IMR-90 (cell line): ENCODE data around the gene FAM131B. TPM values are rescaled to one million over a fixed set of nuclear protein-coding genes. Genes with fewer than 3 reads are reported as not detected.

Source experiments
- ATAC-seq: fragments of 200-7000 bp; cut with Tn5 transposase; 2 replicates; pipeline ENCODE4 v1.9.1; 2020; ENCODE audit warnings: low read depth, mild to moderate bottlenecking, moderate library complexity
- BruUV-seq: library from RNA; stranded (reverse); fragments of 400-500 nt; replicated peaks from 2 replicates; lab custom pipeline; 2021; lab: Mats Ljungman, UMichigan
- CTCF ChIA-PET: fragments of 300-600 bp; formaldehyde crosslinking; extraction: SDS; loops from one replicate; lab custom pipeline; 2021; ENCODE audit warnings: antibody characterized with exemption; lab: Yijun Ruan, JAX
- POLR2A ChIA-PET: fragments of 300-600 bp; sonication (Branson Sonifier 250); formaldehyde crosslinking; loops from one replicate; lab custom pipeline; 2022; ENCODE audit warnings: antibody characterized with exemption; ENCODE audit not compliant: unreplicated experiment; lab: Charles Lee
- DNase-seq: peaks from one replicate; pipeline ENCODE4 v3.0.0; 2013
- H2AFZ ChIP-seq: replicated peaks from 2 replicates; pipeline ENCODE3; 2013; ENCODE audit warnings: low read length, mild to moderate bottlenecking; ENCODE audit not compliant: poor library complexity
- H2AK5ac ChIP-seq: 2 replicates; pipeline ENCODE4 v1.6.1; 2013; ENCODE audit warnings: low read depth, low read length, inconsistent platforms
- H2AK9ac ChIP-seq: replicated peaks from 2 replicates; pipeline ENCODE3; 2013; ENCODE audit warnings: mild to moderate bottlenecking, low read depth, low read length, moderate library complexity; ENCODE audit not compliant: poor library complexity
- H2BK120ac ChIP-seq: 2 replicates; pipeline ENCODE4 v1.6.1; 2013; ENCODE audit warnings: low read depth, low read length, inconsistent platforms
- H2BK15ac ChIP-seq: 3 replicates; pipeline ENCODE4 v1.6.1; 2013; ENCODE audit warnings: low read depth, low read length, inconsistent platforms
- H2BK20ac ChIP-seq: 2 replicates; pipeline ENCODE4 v1.6.1; 2013; ENCODE audit warnings: low read depth, mild to moderate bottlenecking, inconsistent platforms, low read length, moderate library complexity
- H2BK5ac ChIP-seq: 2 replicates; pipeline ENCODE4 v1.6.1; 2013; ENCODE audit warnings: mild to moderate bottlenecking, low read depth, low read length, inconsistent platforms; ENCODE audit not compliant: poor library complexity, severe bottlenecking
- H3K14ac ChIP-seq: replicated peaks from 2 replicates; pipeline ENCODE4 v1.6.1; 2013; ENCODE audit warnings: low read depth, low read length, inconsistent platforms
- H3K18ac ChIP-seq: 2 replicates; pipeline ENCODE4 v1.6.1; 2013; ENCODE audit warnings: low read depth, low read length, control low read depth
- H3K23ac ChIP-seq: 2 replicates; pipeline ENCODE4 v1.6.1; 2013; ENCODE audit warnings: low read depth, low read length, inconsistent platforms
- H3K27ac ChIP-seq: 2 replicates; pipeline ENCODE4 v1.5.1; 2013; ENCODE audit warnings: mild to moderate bottlenecking, control low read depth, low read length; ENCODE audit not compliant: insufficient read depth
- H3K27me3 ChIP-seq: 2 replicates; pipeline ENCODE4 v1.6.1; 2013; ENCODE audit warnings: low read length; ENCODE audit not compliant: control insufficient read depth, insufficient read depth
- H3K36me3 ChIP-seq: 2 replicates; pipeline ENCODE4 v1.6.1; 2013; ENCODE audit warnings: low read length, mixed read lengths; ENCODE audit not compliant: control insufficient read depth, insufficient read depth
- H3K4ac ChIP-seq: 2 replicates; pipeline ENCODE4 v1.6.1; 2013; ENCODE audit warnings: low read depth, low read length, inconsistent platforms
- H3K4me1 ChIP-seq: 2 replicates; pipeline ENCODE4 v1.6.1; 2013; ENCODE audit warnings: low read length, mixed read lengths; ENCODE audit not compliant: control insufficient read depth, insufficient read depth
- H3K4me2 ChIP-seq: 2 replicates; pipeline ENCODE4 v1.6.1; 2013; ENCODE audit warnings: low read depth, mild to moderate bottlenecking, control low read depth, low read length, moderate library complexity
- H3K4me3 ChIP-seq: 2 replicates; pipeline ENCODE4 v1.5.1; 2013; ENCODE audit warnings: low read depth, mild to moderate bottlenecking, control low read depth, low read length, moderate library complexity; ENCODE audit not compliant: insufficient read depth
- H3K56ac ChIP-seq: 2 replicates; pipeline ENCODE4 v1.6.1; 2013; ENCODE audit warnings: low read length, inconsistent platforms; ENCODE audit not compliant: insufficient read depth; ENCODE audit errors: extremely low read depth
- H3K79me1 ChIP-seq, 2 experiments: 2 replicates each; pipeline ENCODE4 v1.6.1; 2013; ENCODE audit warnings: low read length in 2 of 2, inconsistent platforms in 1 of 2, low read depth in 1 of 2
- H3K9ac ChIP-seq: 2 replicates; pipeline ENCODE4 v1.6.1; 2013; ENCODE audit warnings: low read depth, low read length, control low read depth
- H3K9me1 ChIP-seq: 2 replicates; pipeline ENCODE4 v1.6.1; 2013; ENCODE audit warnings: low read length, inconsistent platforms; ENCODE audit not compliant: insufficient read depth
- H3K9me3 ChIP-seq: 2 replicates; pipeline ENCODE4 v1.6.1; 2013; ENCODE audit warnings: low read length; ENCODE audit not compliant: control insufficient read depth, insufficient read depth
- H4K20me1 ChIP-seq: 2 replicates; pipeline ENCODE4 v1.6.1; 2013; ENCODE audit warnings: low read length, inconsistent platforms; ENCODE audit not compliant: insufficient read depth
- H4K5ac ChIP-seq: 2 replicates; pipeline ENCODE4 v1.6.1; 2013; ENCODE audit warnings: mild to moderate bottlenecking, low read depth, low read length, control low read depth
- H4K8ac ChIP-seq, 2 experiments: 2 replicates each; pipeline ENCODE4 v1.6.1; 2013; ENCODE audit warnings: low read depth in 2 of 2, low read length in 2 of 2, control low read depth in 1 of 2, inconsistent platforms in 1 of 2
- H4K91ac ChIP-seq: 2 replicates; pipeline ENCODE4 v1.6.1; 2013; ENCODE audit warnings: low read depth, low read length, inconsistent platforms; ENCODE audit not compliant: insufficient read depth
- BHLHE40 ChIP-seq: fragments of 150-350 bp; IDR thresholded peaks from 2 replicates; pipeline ENCODE4 v1.6.1; 2016; ENCODE audit warnings: mild to moderate bottlenecking, low read depth, low read length
- ELK1 ChIP-seq: fragments of 150-350 bp; IDR thresholded peaks from 2 replicates; pipeline ENCODE4 v1.6.1; 2016; ENCODE audit warnings: low read depth, mild to moderate bottlenecking, low read length, moderate library complexity, borderline replicate concordance
- MXI1 ChIP-seq: IDR thresholded peaks from 2 replicates; pipeline ENCODE4 v1.6.1; 2012; ENCODE audit warnings: low read depth, mild to moderate bottlenecking, low read length, moderate library complexity, borderline replicate concordance
- RCOR1 ChIP-seq: IDR thresholded peaks from 2 replicates; pipeline ENCODE4 v1.6.1; 2012; ENCODE audit warnings: mild to moderate bottlenecking, low read length, improper control_type of control experiment; ENCODE audit not compliant: insufficient replicate concordance
- RFX5 ChIP-seq: IDR thresholded peaks from 2 replicates; pipeline ENCODE4 v1.8.0; 2012; ENCODE audit warnings: low read depth, mild to moderate bottlenecking, low read length, moderate library complexity
- WGBS, 2 experiments: methylation state at CpG; one replicate each; pipeline versions ENCODE4 v1.1.5 to v1.1.7; 2013; ENCODE audit warnings: missing lambda C conversion rate in 2 of 2; ENCODE audit not compliant: insufficient read length in 1 of 2; ENCODE audit errors: extremely low coverage in 2 of 2; 5-methylcytosine and 5-hydroxymethylcytosine counted together
- dilution Hi-C: fragments of 300-500 bp; cut with HindIII; formaldehyde crosslinking; loops from one replicate; pipeline ENCODE4 v1.14.3; 2018; ENCODE audit warnings: low sequenced_read_pairs; ENCODE audit not compliant: unreplicated experiment
- in situ Hi-C: fragments of 300-500 bp; cut with MboI; formaldehyde crosslinking; loops from 3 replicates; pipeline ENCODE4 v1.14.3; 2019; ENCODE audit warnings: low sequenced_read_pairs, inconsistent platforms, mixed read lengths
- intact Hi-C: fragments of 100-400 bp; cut with micrococcal nuclease; formaldehyde crosslinking; loops from 2 replicates; pipeline ENCODE4 v1.10.0; 2022
- polyA plus RNA-seq, 3 experiments: library from polyadenylated mRNA; depleted of rRNA; stranded (reverse); fragments of >200 nt; gene quantifications; 2 replicates each; pipeline ENCODE4 v1.2.3, GENCODE V29; 2012; ENCODE audit warnings: low replicate concordance in 1 of 3
- total RNA-seq: library from RNA; depleted of rRNA; stranded (reverse); fragments of >200 nt; gene quantifications from 2 replicates; pipeline ENCODE4 v1.2.3, GENCODE V29; 2012
- TF ChIP-seq, protein P1 (sequence below): conservative IDR thresholded peaks from 2 replicates; pipeline ENCODE4 v1.5.1; 2012; ENCODE audit warnings: mild to moderate bottlenecking, low read depth, low read length, improper control_type of control experiment

The FAM131B gene
- total and polyA plus RNA-seq, 2 of the 4 experiments (the other 2 are of a cell fraction) = 3.4 to 4.3 TPM

DNA sequence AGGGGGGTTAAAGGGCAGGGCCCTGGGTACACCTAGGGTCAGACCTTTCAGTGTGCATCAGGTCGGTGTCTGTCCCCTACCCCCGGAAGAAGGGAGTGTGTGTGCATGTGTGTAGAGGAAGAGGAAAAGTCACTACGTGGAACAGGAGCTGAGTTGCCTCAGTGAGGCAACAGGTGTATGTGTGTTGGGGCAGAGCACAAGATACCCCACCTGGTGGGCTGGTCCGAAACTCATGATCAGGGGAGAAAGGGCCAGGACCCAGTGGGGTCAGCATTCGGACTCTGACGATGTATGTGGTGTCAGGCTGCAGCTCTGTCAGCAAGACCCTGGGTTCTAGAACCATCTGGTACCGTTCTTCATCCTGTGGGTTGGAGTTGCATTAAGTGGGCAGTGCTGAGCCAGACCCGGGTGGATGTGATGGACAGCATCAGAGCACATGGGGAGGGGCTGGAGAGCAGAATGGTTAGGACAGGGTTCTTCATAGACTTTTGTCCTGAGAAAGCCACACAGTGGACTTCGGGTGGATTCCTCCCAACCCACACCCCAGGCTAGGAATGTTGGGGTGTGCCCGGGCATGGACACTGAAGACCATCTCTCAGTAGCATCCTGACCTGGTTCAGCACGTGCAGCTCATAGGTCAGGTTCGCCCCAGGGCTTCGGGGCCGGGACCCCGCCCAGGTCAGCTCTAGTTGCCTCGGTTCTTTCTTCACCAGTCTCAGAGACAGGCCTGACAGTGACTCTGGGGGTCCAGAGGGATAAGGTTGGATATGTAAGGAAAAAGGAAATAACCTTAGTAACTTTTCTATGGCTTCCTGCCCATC, 35.4 kb upstream of the FAM131B start:
- DNase-seq (no peak), ATAC-seq (no peak)
- no peak overlapping the region for H2BK5ac ChIP-seq
- H2AFZ ChIP-seq = no peak overlapping the region
- H3K23ac ChIP-seq = no peak overlapping the region
- H3K9me3 ChIP-seq = no peaks in the 10 kb centered on the region
- H3K4me1 ChIP-seq = peaks cover 10% of the 10 kb centered on the region; the same call in 1 of the 2 replicates
- H3K4me3 ChIP-seq = no peak overlapping the region
- no peak overlapping the region for H4K8ac ChIP-seq
- peaks cover 0 to 5% of the 10 kb centered on the region in 2 experiments; a peak in 2 of 4 replicates for H3K79me1 ChIP-seq
- no peak overlapping the region for H3K27ac ChIP-seq
- in situ Hi-C loops = no loop called here
- H2BK20ac ChIP-seq = no peak overlapping the region
- dilution Hi-C loops = no loop called here
- H3K36me3 ChIP-seq = peaks cover 4% of the 10 kb centered on the region; the same call in 1 of the 2 replicates
- H2BK15ac ChIP-seq = no peak overlapping the region
- intact Hi-C loops = no loop called here
- H3K18ac ChIP-seq = no peak overlapping the region
- no peak overlapping the region for H4K91ac ChIP-seq
- H2BK120ac ChIP-seq = no peak overlapping the region
- TF ChIP-seq MXI1 (no peak), ELK1 (no peak), BHLHE40 (no peak), RFX5 (no peak), RCOR1 (no peak)
- TF ChIP-seq, protein P1, sequence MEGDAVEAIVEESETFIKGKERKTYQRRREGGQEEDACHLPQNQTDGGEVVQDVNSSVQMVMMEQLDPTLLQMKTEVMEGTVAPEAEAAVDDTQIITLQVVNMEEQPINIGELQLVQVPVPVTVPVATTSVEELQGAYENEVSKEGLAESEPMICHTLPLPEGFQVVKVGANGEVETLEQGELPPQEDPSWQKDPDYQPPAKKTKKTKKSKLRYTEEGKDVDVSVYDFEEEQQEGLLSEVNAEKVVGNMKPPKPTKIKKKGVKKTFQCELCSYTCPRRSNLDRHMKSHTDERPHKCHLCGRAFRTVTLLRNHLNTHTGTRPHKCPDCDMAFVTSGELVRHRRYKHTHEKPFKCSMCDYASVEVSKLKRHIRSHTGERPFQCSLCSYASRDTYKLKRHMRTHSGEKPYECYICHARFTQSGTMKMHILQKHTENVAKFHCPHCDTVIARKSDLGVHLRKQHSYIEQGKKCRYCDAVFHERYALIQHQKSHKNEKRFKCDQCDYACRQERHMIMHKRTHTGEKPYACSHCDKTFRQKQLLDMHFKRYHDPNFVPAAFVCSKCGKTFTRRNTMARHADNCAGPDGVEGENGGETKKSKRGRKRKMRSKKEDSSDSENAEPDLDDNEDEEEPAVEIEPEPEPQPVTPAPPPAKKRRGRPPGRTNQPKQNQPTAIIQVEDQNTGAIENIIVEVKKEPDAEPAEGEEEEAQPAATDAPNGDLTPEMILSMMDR = no peak
- no peak overlapping the region for H3K4ac ChIP-seq
- 93% methylated on average over 5 of the region's 16 CpGs; no CpG with 5 or more reads in 1 of the 2 experiments for WGBS, 2 experiments
- H4K20me1 ChIP-seq = peaks cover 13% of the 10 kb centered on the region
- no peak overlapping the region for H3K9ac ChIP-seq
- H3K9me1 ChIP-seq = peaks cover 14% of the 10 kb centered on the region; the same call in 1 of the 2 replicates
- no peak overlapping the region for H3K14ac ChIP-seq
- ChIA-PET CTCF (interaction anchor here (1.0 kb wide), 1 partner anchor 158 kb away, joined by 3 read pairs; no protein-coding TSS in a partner anchor), POLR2A (interaction anchor here (1.5 kb wide), 1 partner anchor 14 kb away, joined by 4 read pairs; no protein-coding TSS in a partner anchor)
- no peak overlapping the region for H3K56ac ChIP-seq
- H3K4me2 ChIP-seq = no peak overlapping the region
- BruUV-seq = no TSS peak
- no peak overlapping the region for H4K5ac ChIP-seq
- H2AK9ac ChIP-seq = no peak overlapping the region
- H2AK5ac ChIP-seq = 0 out of 2 replicates have a peak overlapping the region, but pooled peaks have one; percentile 16
- H3K27me3 ChIP-seq = peaks cover 10% of the 10 kb centered on the region
